WTC11 (cell line): ENCODE results near the gene TMCC2. TPM values are rescaled to one million over a fixed set of nuclear protein-coding genes. Genes with fewer than 3 reads are reported as not detected.

Source experiments
- ATAC-seq: fragments of 200-7000 bp; cut with Tn5 transposase; 2 replicates; pipeline ENCODE4 v1.10.0; 2021; ENCODE audit warnings: mild to moderate bottlenecking, moderate library complexity
- CTCF ChIA-PET: fragments of 300-600 bp; sonication (Branson Sonifier 250); formaldehyde crosslinking; loops from one replicate; lab custom pipeline; 2021; ENCODE audit warnings: antibody characterized with exemption; lab: Charles Lee
- POLR2A ChIA-PET: fragments of 350-600 bp; sonication (Branson Sonifier 250); formaldehyde crosslinking; loops from one replicate; lab custom pipeline; 2021; ENCODE audit warnings: antibody characterized with exemption; lab: Charles Lee
- DNase-seq: peaks from one replicate; pipeline ENCODE4 v3.0.0; 2021; ENCODE audit warnings: low spot score
- H3K27ac Mint-ChIP-seq: 2 replicates; pipeline ENCODE4 v1.8.0; 2021; ENCODE audit warnings: mixed read lengths
- H3K27me3 Mint-ChIP-seq: 2 replicates; pipeline ENCODE4 v1.8.0; 2021; ENCODE audit warnings: low read depth, mild to moderate bottlenecking, moderate library complexity, mixed read lengths
- H3K36me3 Mint-ChIP-seq: 2 replicates; pipeline ENCODE4 v1.8.0; 2021; ENCODE audit warnings: mixed read lengths
- H3K4me1 Mint-ChIP-seq: 2 replicates; pipeline ENCODE4 v1.8.0; 2022; ENCODE audit warnings: mixed read lengths
- H3K4me3 Mint-ChIP-seq: 2 replicates; pipeline ENCODE4 v1.8.0; 2021; ENCODE audit warnings: mild to moderate bottlenecking, moderate library complexity, mixed read lengths
- H3K9me3 Mint-ChIP-seq: 2 replicates; pipeline ENCODE4 v1.8.0; 2021; ENCODE audit warnings: mixed read lengths
- ATF2 ChIP-seq: sonication (generic); formaldehyde crosslinking; IDR thresholded peaks from 2 replicates; pipeline ENCODE4 v1.8.1; 2022; ENCODE audit warnings: low read depth, missing genetic modification reagents, borderline replicate concordance
- E2F5 ChIP-seq: sonication (generic); formaldehyde crosslinking; IDR thresholded peaks from 2 replicates; pipeline ENCODE4 v1.8.1; 2022; ENCODE audit warnings: mild to moderate bottlenecking, moderate library complexity, missing genetic modification reagents
- EMX1 ChIP-seq: fragments of 250-450 bp; sonication (Bioruptor Pico); IDR thresholded peaks from 2 replicates; pipeline ENCODE4 v1.8.0; 2021; ENCODE audit warnings: mild to moderate bottlenecking
- ETV6 ChIP-seq: sonication (generic); formaldehyde crosslinking; IDR thresholded peaks from 2 replicates; pipeline ENCODE4 v1.8.1; 2022; ENCODE audit warnings: mild to moderate bottlenecking, missing genetic modification reagents
- FOXJ3 ChIP-seq: sonication (generic); formaldehyde crosslinking; IDR thresholded peaks from 2 replicates; pipeline ENCODE4 v1.9.0; 2021; ENCODE audit warnings: missing genetic modification reagents, mild to moderate bottlenecking, borderline replicate concordance
- GRHL2 ChIP-seq: fragments of 250-450 bp; sonication (Bioruptor Pico); IDR thresholded peaks from 2 replicates; pipeline ENCODE4 v1.8.0; 2022; ENCODE audit warnings: mild to moderate bottlenecking, moderate library complexity; ENCODE audit not compliant: insufficient replicate concordance, severe bottlenecking
- IRF1 ChIP-seq: sonication (generic); formaldehyde crosslinking; IDR thresholded peaks from 2 replicates; pipeline ENCODE4 v1.8.0; 2023; ENCODE audit warnings: missing genetic modification reagents
- NR3C1 ChIP-seq: sonication (generic); formaldehyde crosslinking; conservative IDR thresholded peaks from 2 replicates; pipeline ENCODE4 v1.8.1; 2023; ENCODE audit warnings: low read depth, mild to moderate bottlenecking, missing genetic modification reagents
- RORB ChIP-seq: fragments of 250-450 bp; sonication (Bioruptor Pico); IDR thresholded peaks from 2 replicates; pipeline ENCODE4 v1.9.0; 2021; ENCODE audit warnings: mild to moderate bottlenecking
- SOX15 ChIP-seq: fragments of 250-450 bp; sonication (Bioruptor Pico); IDR thresholded peaks from 2 replicates; pipeline ENCODE4 v1.9.0; 2021; ENCODE audit warnings: mild to moderate bottlenecking
- TP53 ChIP-seq: sonication (generic); formaldehyde crosslinking; IDR thresholded peaks from 2 replicates; pipeline ENCODE4 v1.8.1; 2023; ENCODE audit warnings: mild to moderate bottlenecking, missing genetic modification reagents
- USF2 ChIP-seq: sonication (generic); formaldehyde crosslinking; IDR thresholded peaks from 2 replicates; pipeline ENCODE4 v1.8.1; 2023; ENCODE audit warnings: mild to moderate bottlenecking, missing genetic modification reagents, moderate library complexity
- ZBTB43 ChIP-seq: sonication (generic); formaldehyde crosslinking; IDR thresholded peaks from 2 replicates; pipeline ENCODE4 v1.8.1; 2023; ENCODE audit warnings: mild to moderate bottlenecking, missing genetic modification reagents
- ZNF219 ChIP-seq: sonication (generic); formaldehyde crosslinking; IDR thresholded peaks from 2 replicates; pipeline ENCODE4 v1.8.0; 2023; ENCODE audit warnings: missing genetic modification reagents, mild to moderate bottlenecking, borderline replicate concordance
- ZNF263 ChIP-seq: sonication (generic); formaldehyde crosslinking; IDR thresholded peaks from 2 replicates; pipeline ENCODE4 v1.8.1; 2022; ENCODE audit warnings: low read depth, mild to moderate bottlenecking, moderate library complexity, missing genetic modification reagents
- ZNF396 ChIP-seq: fragments of 250-450 bp; sonication (Bioruptor Pico); IDR thresholded peaks from 2 replicates; pipeline ENCODE4 v1.8.0; 2021; ENCODE audit warnings: mild to moderate bottlenecking, moderate library complexity, borderline replicate concordance
- ZNF671 ChIP-seq: fragments of 250-450 bp; sonication (Bioruptor Pico); IDR thresholded peaks from 2 replicates; pipeline ENCODE4 v1.8.0; 2021; ENCODE audit warnings: mild to moderate bottlenecking
- total RNA-seq: library from RNA; stranded (reverse); gene quantifications from 3 replicates; pipeline ENCODE4 v1.2.3, GENCODE V29; 2021
- TF ChIP-seq, protein P1 (sequence below): fragments of 250-450 bp; sonication (Bioruptor Pico); IDR thresholded peaks from 2 replicates; pipeline ENCODE4 v1.9.0; 2021; ENCODE audit warnings: moderate library complexity, mild to moderate bottlenecking, inconsistent platforms, borderline replicate concordance
- TF ChIP-seq, protein P2 (sequence below): sonication (generic); formaldehyde crosslinking; IDR thresholded peaks from 2 replicates; pipeline ENCODE4 v1.8.1; 2023; ENCODE audit warnings: mild to moderate bottlenecking, missing genetic modification reagents, borderline replicate concordance

The TMCC2 gene
- total RNA-seq, 1 experiment from 2014 or later: 9.5 TPM

- TF ChIP-seq ZNF396 (no peak), ZNF219 (no peak), USF2 (CRISPR knock-in tag) (no peak), E2F5 (CRISPR knock-in tag) (no peak), TP53 (CRISPR knock-in tag) (no peak), FOXJ3 (no peak), IRF1 (CRISPR knock-in tag) (no peak), GRHL2 (CRISPR knock-in tag) (no peak), ETV6 (CRISPR knock-in tag) (no peak), NR3C1 (CRISPR knock-in tag) (no peak), EMX1 (CRISPR knock-in tag) (no peak), SOX15 (CRISPR knock-in tag) (no peak), ZBTB43 (CRISPR knock-in tag) (no peak), ZNF263 (CRISPR knock-in tag) (no peak), ZNF671 (CRISPR knock-in tag) (no peak), ATF2 (CRISPR knock-in tag) (no peak), RORB (no peak)
- TF ChIP-seq, protein P1, sequence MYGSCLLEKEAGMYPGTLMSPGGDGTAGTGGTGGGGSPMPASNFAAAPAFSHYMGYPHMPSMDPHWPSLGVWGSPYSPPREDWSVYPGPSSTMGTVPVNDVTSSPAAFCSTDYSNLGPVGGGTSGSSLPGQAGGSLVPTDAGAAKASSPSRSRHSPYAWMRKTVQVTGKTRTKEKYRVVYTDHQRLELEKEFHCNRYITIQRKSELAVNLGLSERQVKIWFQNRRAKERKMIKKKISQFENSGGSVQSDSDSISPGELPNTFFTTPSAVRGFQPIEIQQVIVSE (CRISPR knock-in tag): no peak
- TF ChIP-seq, protein P2, sequence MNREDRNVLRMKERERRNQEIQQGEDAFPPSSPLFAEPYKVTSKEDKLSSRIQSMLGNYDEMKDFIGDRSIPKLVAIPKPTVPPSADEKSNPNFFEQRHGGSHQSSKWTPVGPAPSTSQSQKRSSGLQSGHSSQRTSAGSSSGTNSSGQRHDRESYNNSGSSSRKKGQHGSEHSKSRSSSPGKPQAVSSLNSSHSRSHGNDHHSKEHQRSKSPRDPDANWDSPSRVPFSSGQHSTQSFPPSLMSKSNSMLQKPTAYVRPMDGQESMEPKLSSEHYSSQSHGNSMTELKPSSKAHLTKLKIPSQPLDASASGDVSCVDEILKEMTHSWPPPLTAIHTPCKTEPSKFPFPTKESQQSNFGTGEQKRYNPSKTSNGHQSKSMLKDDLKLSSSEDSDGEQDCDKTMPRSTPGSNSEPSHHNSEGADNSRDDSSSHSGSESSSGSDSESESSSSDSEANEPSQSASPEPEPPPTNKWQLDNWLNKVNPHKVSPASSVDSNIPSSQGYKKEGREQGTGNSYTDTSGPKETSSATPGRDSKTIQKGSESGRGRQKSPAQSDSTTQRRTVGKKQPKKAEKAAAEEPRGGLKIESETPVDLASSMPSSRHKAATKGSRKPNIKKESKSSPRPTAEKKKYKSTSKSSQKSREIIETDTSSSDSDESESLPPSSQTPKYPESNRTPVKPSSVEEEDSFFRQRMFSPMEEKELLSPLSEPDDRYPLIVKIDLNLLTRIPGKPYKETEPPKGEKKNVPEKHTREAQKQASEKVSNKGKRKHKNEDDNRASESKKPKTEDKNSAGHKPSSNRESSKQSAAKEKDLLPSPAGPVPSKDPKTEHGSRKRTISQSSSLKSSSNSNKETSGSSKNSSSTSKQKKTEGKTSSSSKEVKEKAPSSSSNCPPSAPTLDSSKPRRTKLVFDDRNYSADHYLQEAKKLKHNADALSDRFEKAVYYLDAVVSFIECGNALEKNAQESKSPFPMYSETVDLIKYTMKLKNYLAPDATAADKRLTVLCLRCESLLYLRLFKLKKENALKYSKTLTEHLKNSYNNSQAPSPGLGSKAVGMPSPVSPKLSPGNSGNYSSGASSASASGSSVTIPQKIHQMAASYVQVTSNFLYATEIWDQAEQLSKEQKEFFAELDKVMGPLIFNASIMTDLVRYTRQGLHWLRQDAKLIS (CRISPR knock-in tag): no peak
- CTCF ChIA-PET: no interaction called here
- POLR2A ChIA-PET: interaction anchor here (0.6 kb wide), 1 partner anchor 186 kb away, joined by 3 read pairs; no protein-coding TSS in a partner anchor
- Mint-ChIP-seq H3K4me3 (no peak overlapping the region), H3K27me3 (no peaks in the 10 kb centered on the region), H3K4me1 (peaks cover 47% of the 10 kb centered on the region), H3K36me3 (peaks cover 9% of the 10 kb centered on the region; the same call in 1 of the 2 replicates), H3K27ac (no peak overlapping the region), H3K9me3 (no peaks in the 10 kb centered on the region)
- DNase-seq (no peak), ATAC-seq (no peak)
Observed at GRCh38 chr1:205186191-205186590, 41.6 kb upstream of the TMCC2 start.
